ENCODE measurements around the gene KIAA0825. TPM values are rescaled to one million over a fixed set of nuclear protein-coding genes. Genes with fewer than 3 reads are reported as not detected.

The KIAA0825 gene
- total and polyA plus RNA-seq, 2 of the 8 experiments (the other 6 are each of a cell fraction or from before 2014, with no cell fraction given) = 0.60 to 1.0 TPM

GRCh38 chr5:94223235-94223634 lies 395.2 kb downstream of the KIAA0825 start:
- no peak overlapping the region for H3K4ac ChIP-seq (replicated peaks; ENCODE audit: insufficient read length, low read depth, low read length)
- no peak overlapping the region for H3K27ac ChIP-seq (ENCODE audit: low read depth, low read length)
- H2BK120ac ChIP-seq (replicated peaks; ENCODE audit: low read depth, low read length) = no peak overlapping the region
- H3K9ac ChIP-seq (replicated peaks in 1 of 4; ENCODE audit: extremely low read depth in 1 of 4, low read depth in 3 of 4, low read length in 3 of 4) = no peak overlapping the region
- H4K5ac ChIP-seq (ENCODE audit: insufficient read length, low read depth, low read length) = no peak overlapping the region
- DNase-seq (ENCODE audit: low read depth in 1 of 2, low spot score in 2 of 2) (no peak), FAIRE-seq (no peak)
- no peak overlapping the region for H3K56ac ChIP-seq (replicated peaks; ENCODE audit: insufficient read length, low read depth, low read length)
- peaks cover 0 to 3% (median 0%) of the 10 kb centered on the region in 4 experiments; a peak in 2 of 7 replicates for H3K4me1 ChIP-seq (replicated peaks in 1 of 4; ENCODE audit: control insufficient read depth in 3 of 4, insufficient read depth in 4 of 4, low read length in 3 of 4)
- H4K91ac ChIP-seq (replicated peaks; ENCODE audit: insufficient read length, low read length) = no peak overlapping the region
- ChIA-PET CTCF (ENCODE audit: partially characterized antibody) (interaction anchor here (1.2 kb wide), 1 partner anchor 38 kb away, joined by 4 read pairs; no protein-coding TSS in a partner anchor), POLR2A (ENCODE audit: partially characterized antibody) (no interaction called here)
- no peak overlapping the region for H2AFZ ChIP-seq (ENCODE audit: low read length)
- no peak overlapping the region for H4K8ac ChIP-seq (ENCODE audit: extremely low read depth, insufficient read depth, low read length)
- no peak overlapping the region for H3K4me2 ChIP-seq (ENCODE audit: insufficient read depth in 1 of 2, low read depth in 2 of 2, low read length in 2 of 2)
- H2BK5ac ChIP-seq (ENCODE audit: low read depth, low read length) = no peak overlapping the region
- H3K4me3 ChIP-seq (ENCODE audit: extremely low read depth in 1 of 4, insufficient read depth in 2 of 4, low read depth in 3 of 4, low read length in 4 of 4) = no peak overlapping the region
- H3K79me1 ChIP-seq (ENCODE audit: low read depth, low read length) = peaks cover 2% of the 10 kb centered on the region; the same call in 1 of the 2 replicates
- no peak overlapping the region for H2BK15ac ChIP-seq (ENCODE audit: low read length)
- no peak overlapping the region for H3K14ac ChIP-seq (ENCODE audit: insufficient read length)
- TF ChIP-seq SAP30 (IDR thresholded peaks at IDR 0.05; ENCODE audit: insufficient read depth, insufficient replicate concordance, low read length) (no peak), MAX (IDR thresholded peaks at IDR 0.05) (no peak), CBX5 (IDR thresholded peaks at IDR 0.05; ENCODE audit: low read depth, low read length) (no peak), BCL11A (IDR thresholded peaks at IDR 0.05; ENCODE audit: low read depth in 2 of 2, low read length in 2 of 2) (no peak), SP4 (IDR thresholded peaks at IDR 0.05; ENCODE audit: low read length) (no peak), CREB1 (IDR thresholded peaks at IDR 0.05) (no peak), SIX5 (IDR thresholded peaks at IDR 0.05; ENCODE audit: low read depth, low read length) (no peak)
- 70% methylated on average over 2 of the region's 2 CpGs; no CpG with 5 or more reads in 1 of the 2 experiments for WGBS, 2 experiments (ENCODE audit: extremely low coverage in 1 of 2, insufficient coverage in 1 of 2, insufficient read length in 1 of 2, insufficient replicate concordance in 2 of 2, low coverage in 1 of 2, low lambda C conversion rate in 2 of 2, missing lambda C conversion rate in 1 of 2)
- H3K27me3 ChIP-seq (replicated peaks in 1 of 4; ENCODE audit: control insufficient read depth in 3 of 4, extremely low read depth in 1 of 4, insufficient read depth in 3 of 4, low read length in 3 of 4) = no peaks in the 10 kb centered on the region
- no peak overlapping the region for H2BK20ac ChIP-seq (ENCODE audit: low read length)
- no peak overlapping the region for H3K23ac ChIP-seq (ENCODE audit: insufficient read length)
- H2BK12ac ChIP-seq (ENCODE audit: low read depth, low read length) = no peak overlapping the region
- peaks cover 0 to 3% of the 10 kb centered on the region in 2 experiments for H4K20me1 ChIP-seq (replicated peaks in 1 of 2; ENCODE audit: control insufficient read depth in 1 of 2, insufficient read depth in 2 of 2, low read length in 2 of 2)
- H3K18ac ChIP-seq (ENCODE audit: extremely low read depth, low read length) = no peak overlapping the region
- no peaks in the 10 kb centered on the region for H3K9me3 ChIP-seq (ENCODE audit: insufficient read depth in 2 of 2, low read depth in 1 of 2, low read length in 1 of 2)
- H3K36me3 ChIP-seq (ENCODE audit: control insufficient read depth in 2 of 4, insufficient read depth in 4 of 4, low read length in 3 of 4) = no peaks in the 10 kb centered on the region
- no peaks in the 10 kb centered on the region for H3K23me2 ChIP-seq (ENCODE audit: low read depth, low read length)
- no peak overlapping the region for H2AK5ac ChIP-seq (ENCODE audit: low read depth, low read length)
- H3K79me2 ChIP-seq (ENCODE audit: control insufficient read depth in 1 of 2, insufficient read depth in 2 of 2, low read length in 2 of 2) = peaks cover 0 to 33% of the 10 kb centered on the region in 2 experiments; a peak in 2 of 4 replicates
